Activated T-helper 2 cell treated with anti-CD3 and anti-CD28 coated beads, Interferon-gamma antibody, Interleukin-2, Interleukin-4, amounts not matched to agents 10 μg/mL and 5 μg/mL and 100 μg/mL, durations not matched to agents 14 hours and 24 hours and 36 hours (primary cell): ENCODE measurements around the gene CDKAL1. TPM values are rescaled to one million over a fixed set of nuclear protein-coding genes. Genes with fewer than 3 reads are reported as not detected.
A peak's percentile ranks its signal among the peaks of the same experiment; 100 is the strongest.

ENCODE experiments used
- DNase-seq: peaks from one replicate; pipeline ENCODE4 v3.0.0; 2021; ENCODE audit warnings: low spot score
- H3K27ac Mint-ChIP-seq: one replicate; pipeline ENCODE4 v1.8.0; 2021; ENCODE audit warnings: mixed read lengths
- H3K27me3 Mint-ChIP-seq: one replicate; pipeline ENCODE4 v1.8.0; 2021; ENCODE audit warnings: low read depth, mixed read lengths
- H3K36me3 Mint-ChIP-seq: one replicate; pipeline ENCODE4 v1.8.0; 2021; ENCODE audit warnings: low read depth, mixed read lengths
- H3K4me1 Mint-ChIP-seq: one replicate; pipeline ENCODE4 v1.8.0; 2021; ENCODE audit warnings: low read depth, mixed read lengths
- H3K4me3 Mint-ChIP-seq: one replicate; pipeline ENCODE4 v1.8.0; 2021; ENCODE audit warnings: low read depth, mild to moderate bottlenecking, moderate library complexity, mixed read lengths
- H3K9me3 Mint-ChIP-seq: one replicate; pipeline ENCODE4 v1.8.0; 2021; ENCODE audit warnings: mixed read lengths
- intact Hi-C: fragments of 100-400 bp; cut with micrococcal nuclease; formaldehyde crosslinking; loops from one replicate; pipeline ENCODE4 v1.15.1; 2023
- total RNA-seq: library from RNA; stranded (reverse); gene quantifications from 2 replicates; pipeline ENCODE4 v1.2.3, GENCODE V29; 2022

The CDKAL1 gene
- total RNA-seq, 1 donor from 2014 or later: 31.2 TPM

DNA sequence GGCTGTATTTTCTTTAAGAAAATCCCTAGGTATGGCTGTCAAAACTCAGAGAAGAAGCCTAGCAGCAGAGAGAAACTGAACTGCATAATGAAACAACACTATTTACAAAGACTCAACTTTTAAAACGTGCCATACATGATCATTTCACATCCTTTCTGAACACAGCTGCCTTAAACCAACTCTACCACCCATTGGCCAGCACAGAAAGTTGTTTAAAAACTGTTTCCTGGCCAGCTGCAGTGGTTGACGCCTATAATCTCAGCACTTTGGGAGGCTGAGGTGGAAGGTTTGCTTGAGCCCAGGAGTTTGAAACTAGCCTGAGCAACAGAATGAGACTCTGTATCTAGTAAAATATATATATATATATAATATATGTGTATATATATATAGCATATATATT lies 722.9 kb downstream of the CDKAL1 start:
- Mint-ChIP-seq H3K27me3 (peaks cover 1% of the 10 kb centered on the region), H3K27ac (no peak overlapping the region)
- intact Hi-C loops: no loop called here

DNA sequence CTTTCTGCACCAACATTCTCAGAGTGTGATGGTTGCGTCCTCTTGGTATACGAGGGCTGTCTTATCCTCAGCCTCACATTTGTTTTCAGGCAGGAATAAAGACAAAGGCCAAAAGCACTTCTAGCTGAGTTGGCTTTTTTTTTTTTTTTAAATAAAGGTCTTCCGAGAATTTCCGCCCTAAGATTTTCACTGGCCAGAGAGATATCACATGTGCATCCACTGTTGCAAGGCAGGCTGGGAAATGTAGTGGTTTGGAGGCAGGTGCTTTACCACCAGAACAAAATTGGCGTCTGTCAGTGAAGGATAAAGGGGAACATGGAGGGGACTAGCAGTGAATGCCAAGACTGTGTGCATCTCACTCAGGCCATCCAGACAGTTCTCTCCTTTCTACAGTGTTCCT lies 724.4 kb downstream of the CDKAL1 start:
- H3K9me3 Mint-ChIP-seq: peaks cover 4% of the 10 kb centered on the region
- DNase-seq: no peak
- intact Hi-C loops: no loop called here

More for the DNA sequence above, 722.9 kb downstream of the CDKAL1 start:
- H3K36me3 Mint-ChIP-seq: no peaks in the 10 kb centered on the region
- peaks cover 4% of the 10 kb centered on the region for H3K9me3 Mint-ChIP-seq
- H3K4me1 Mint-ChIP-seq: peaks cover 4% of the 10 kb centered on the region
- H3K4me3 Mint-ChIP-seq: no peak overlapping the region
- no peak for DNase-seq

DNA sequence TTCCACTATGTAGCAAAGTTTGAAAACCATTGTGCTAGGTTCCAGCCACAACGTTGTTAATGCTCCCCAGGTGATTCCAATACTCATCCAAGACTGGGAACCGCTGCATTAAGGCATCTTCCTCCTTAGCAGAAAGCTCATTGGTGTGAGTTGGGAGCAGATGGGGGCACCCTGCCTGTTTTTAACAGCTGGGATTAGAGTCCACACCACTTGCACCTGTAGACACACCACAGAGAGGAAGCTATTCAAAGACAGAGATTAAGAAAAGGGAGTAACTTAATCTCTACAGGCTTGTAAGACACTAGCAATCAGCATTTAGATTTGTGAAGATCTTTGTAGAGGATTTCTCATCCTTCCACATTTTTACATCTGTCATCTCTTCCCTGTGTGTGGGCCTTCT lies 725.4 kb downstream of the CDKAL1 start:
- H3K4me3 Mint-ChIP-seq: no peak overlapping the region
- no peaks in the 10 kb centered on the region for H3K27me3 Mint-ChIP-seq
- peaks cover 4% of the 10 kb centered on the region for H3K9me3 Mint-ChIP-seq
- H3K4me1 Mint-ChIP-seq: peaks cover 14% of the 10 kb centered on the region
- intact Hi-C loops: loop anchor here (10.0 kb wide), 1 partner anchor 715 kb away; no protein-coding TSS in a partner anchor
- DNase-seq: no peak
- no peak overlapping the region for H3K27ac Mint-ChIP-seq
- H3K36me3 Mint-ChIP-seq: no peaks in the 10 kb centered on the region

More for the DNA sequence above, 724.4 kb downstream of the CDKAL1 start:
- Mint-ChIP-seq H3K27ac (no peak overlapping the region), H3K4me3 (no peak overlapping the region), H3K4me1 (peaks cover 4% of the 10 kb centered on the region), H3K36me3 (no peaks in the 10 kb centered on the region), H3K27me3 (no peaks in the 10 kb centered on the region)

DNA sequence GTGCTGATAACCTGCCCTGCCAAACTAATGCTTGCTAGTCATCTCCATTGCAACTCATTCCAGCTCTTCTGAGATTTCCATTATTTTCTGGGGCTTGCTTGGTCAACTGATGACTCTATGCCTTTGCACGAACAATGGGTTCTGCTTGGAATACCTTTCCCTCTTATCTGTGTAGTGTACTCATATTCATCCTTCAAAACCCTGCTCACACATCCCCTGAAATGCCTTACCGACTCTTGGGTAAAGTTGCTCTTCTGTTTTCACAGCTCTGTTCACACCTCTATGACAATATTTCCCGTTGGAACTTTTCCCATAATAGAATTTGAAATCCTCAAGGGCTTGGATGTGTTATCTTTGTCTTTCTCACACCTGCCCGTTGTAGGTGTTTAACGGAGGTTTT lies 728.2 kb downstream of the CDKAL1 start:
- Mint-ChIP-seq H3K4me1 (peaks cover 26% of the 10 kb centered on the region), H3K4me3 (no peak overlapping the region), H3K27ac (no peak overlapping the region), H3K36me3 (no peaks in the 10 kb centered on the region), H3K9me3 (peaks cover 7% of the 10 kb centered on the region), H3K27me3 (no peaks in the 10 kb centered on the region)
- no peak for DNase-seq
- intact Hi-C loops: loop anchor here (10.0 kb wide), 1 partner anchor 718 kb away; no protein-coding TSS in a partner anchor

DNA sequence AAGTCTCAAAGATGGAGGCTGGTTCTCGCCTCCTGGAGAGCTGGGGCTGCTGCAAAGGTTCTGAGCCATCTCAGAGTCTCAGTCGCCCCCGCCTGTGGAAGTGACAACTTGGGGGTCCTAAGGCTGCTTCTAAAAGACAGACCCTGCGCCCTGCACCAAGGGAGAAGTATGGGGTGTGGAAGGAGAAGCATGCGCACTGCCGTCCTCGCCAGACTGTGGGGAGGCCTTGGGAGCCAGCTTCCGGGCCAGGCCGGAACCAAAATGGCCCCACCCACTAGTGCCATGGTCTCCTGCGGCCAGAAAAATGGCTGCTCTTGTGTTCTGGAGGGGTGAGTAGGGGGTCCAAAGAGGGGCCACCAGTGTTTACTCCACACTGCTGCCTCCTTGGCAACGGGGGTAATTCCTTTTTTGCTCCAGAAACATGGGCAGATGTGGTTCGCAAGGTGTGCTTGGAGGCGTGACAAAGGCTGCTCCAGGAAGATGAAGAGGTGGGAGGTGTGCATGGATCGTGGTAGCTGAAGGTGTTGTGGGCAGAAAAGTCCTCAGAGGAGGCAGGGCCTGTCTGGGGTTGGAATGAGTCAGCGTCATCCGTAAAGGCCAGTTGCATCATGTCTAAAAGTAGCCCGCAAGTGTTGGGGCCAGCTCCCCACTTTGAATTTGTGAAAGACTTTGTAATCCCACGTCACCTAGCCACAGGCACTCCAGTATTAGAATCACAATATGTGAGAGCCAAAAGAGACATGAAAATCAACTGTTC lies 729.5 kb downstream of the CDKAL1 start:
- intact Hi-C loops: loop anchor here (1.0 to 10.0 kb wide), 3 partner anchors 175 to 719 kb away; no protein-coding TSS in a partner anchor
- no peak overlapping the region for H3K4me3 Mint-ChIP-seq
- no peak overlapping the region for H3K27ac Mint-ChIP-seq
- no peaks in the 10 kb centered on the region for H3K36me3 Mint-ChIP-seq
- no peaks in the 10 kb centered on the region for H3K27me3 Mint-ChIP-seq
- H3K9me3 Mint-ChIP-seq: peaks cover 7% of the 10 kb centered on the region
- no peak for DNase-seq
- peaks cover 26% of the 10 kb centered on the region for H3K4me1 Mint-ChIP-seq

DNA sequence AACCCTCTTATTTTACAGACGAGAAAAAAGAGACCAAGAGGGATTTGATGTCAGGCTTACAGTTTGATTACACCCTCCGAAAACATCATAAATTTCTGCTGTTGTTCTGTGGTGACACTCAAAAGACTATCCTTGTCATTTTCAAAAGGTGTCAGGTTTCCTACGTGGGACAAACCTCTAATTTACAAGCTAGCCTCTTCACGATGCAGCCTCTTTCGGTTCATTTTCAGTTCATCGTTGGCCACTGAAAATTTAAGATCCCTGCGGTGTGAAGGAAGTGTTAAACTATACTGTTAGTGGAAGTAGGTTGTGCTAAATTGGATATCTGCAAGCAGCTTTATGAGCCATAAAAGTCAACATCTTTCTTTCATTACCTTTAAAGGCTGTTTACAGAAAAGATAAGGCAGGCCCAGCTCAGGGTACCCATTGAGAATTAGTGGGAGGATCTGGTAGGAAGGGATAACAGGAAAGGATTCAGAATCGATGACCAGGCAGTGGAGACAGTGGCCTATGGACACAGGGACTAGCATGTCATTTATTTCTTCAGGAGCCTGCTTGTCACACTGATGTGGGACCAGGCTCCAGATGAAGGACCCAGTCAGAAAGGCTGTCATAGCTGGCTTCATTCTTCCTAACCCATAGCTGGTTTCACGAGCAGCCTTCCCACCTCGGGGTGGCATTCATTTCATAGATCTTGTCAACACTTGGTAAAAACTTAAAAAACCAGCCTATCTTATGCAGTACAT lies 730.2 kb downstream of the CDKAL1 start:
- no peak for DNase-seq
- no peak overlapping the region for H3K4me3 Mint-ChIP-seq
- H3K27me3 Mint-ChIP-seq: no peaks in the 10 kb centered on the region
- no peaks in the 10 kb centered on the region for H3K36me3 Mint-ChIP-seq
- intact Hi-C loops: loop anchor here (1.0 to 10.0 kb wide), 7 partner anchors 52 to 720 kb away; no protein-coding TSS in a partner anchor
- peak overlapping the region; percentile 78 for H3K27ac Mint-ChIP-seq
- peaks cover 26% of the 10 kb centered on the region for H3K4me1 Mint-ChIP-seq
- H3K9me3 Mint-ChIP-seq: peaks cover 7% of the 10 kb centered on the region

DNA sequence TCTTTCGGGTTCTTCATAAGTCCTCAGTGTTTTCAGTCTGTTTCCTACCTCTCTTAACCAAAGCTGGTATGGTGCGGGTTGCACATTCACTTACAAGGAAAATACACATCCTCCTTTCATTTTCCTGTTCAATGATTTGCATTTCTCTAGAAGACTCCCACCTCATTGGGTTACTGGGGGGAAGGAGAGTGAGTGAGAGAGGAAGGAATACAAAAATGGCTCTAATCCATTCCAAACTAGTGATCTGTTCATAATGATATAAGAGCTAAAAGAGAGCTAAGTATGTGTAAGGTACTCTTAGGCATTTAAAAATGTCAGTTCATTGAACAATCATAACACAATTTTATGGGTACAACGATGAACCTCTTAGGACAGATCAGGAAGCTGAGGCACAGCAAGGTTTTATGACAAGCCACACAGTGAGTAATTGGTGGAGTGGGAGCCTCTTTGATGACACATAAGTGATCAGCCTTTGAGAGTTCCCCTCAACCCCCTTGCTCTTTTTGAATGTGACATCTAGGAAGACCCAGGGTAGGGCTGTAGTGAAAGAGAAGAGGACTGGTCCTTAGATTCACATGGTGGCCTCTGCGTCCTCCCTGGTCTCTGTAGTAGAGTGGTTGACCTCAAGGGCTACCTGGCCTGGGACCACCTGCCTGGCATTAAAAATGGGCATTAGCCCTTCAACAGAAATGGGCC lies 730.9 kb downstream of the CDKAL1 start:
- intact Hi-C loops: loop anchor here (1.0 to 10.0 kb wide), 6 partner anchors 53 to 720 kb away; no protein-coding TSS in a partner anchor
- no peak for DNase-seq
- no peak overlapping the region for H3K4me3 Mint-ChIP-seq
- H3K4me1 Mint-ChIP-seq: peaks cover 26% of the 10 kb centered on the region
- H3K27me3 Mint-ChIP-seq: no peaks in the 10 kb centered on the region
- peak overlapping the region; percentile 78 for H3K27ac Mint-ChIP-seq
- H3K36me3 Mint-ChIP-seq: no peaks in the 10 kb centered on the region
- H3K9me3 Mint-ChIP-seq: peaks cover 7% of the 10 kb centered on the region

DNA sequence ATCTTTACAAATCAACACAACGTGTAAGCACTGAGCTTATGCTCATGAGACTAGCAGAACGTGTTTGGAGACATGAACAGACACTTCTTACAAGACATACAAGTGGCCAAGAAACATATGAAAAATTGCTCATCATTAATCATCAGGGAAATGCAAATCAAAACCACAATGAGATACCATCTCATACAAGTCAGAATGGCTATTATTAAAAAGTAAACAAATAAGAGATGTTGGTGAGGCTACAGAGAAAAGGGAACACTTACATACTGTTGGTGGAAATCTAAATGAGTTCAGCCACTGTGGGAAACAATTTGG lies 731.4 kb downstream of the CDKAL1 start:
- H3K27ac Mint-ChIP-seq: peak overlapping the region; percentile 78
- H3K36me3 Mint-ChIP-seq: no peaks in the 10 kb centered on the region
- peaks cover 26% of the 10 kb centered on the region for H3K4me1 Mint-ChIP-seq
- H3K27me3 Mint-ChIP-seq: no peaks in the 10 kb centered on the region
- no peak for DNase-seq
- H3K9me3 Mint-ChIP-seq: peaks cover 7% of the 10 kb centered on the region
- intact Hi-C loops: loop anchor here (1.0 to 10.0 kb wide), 6 partner anchors 53 to 721 kb away; no protein-coding TSS in a partner anchor
- H3K4me3 Mint-ChIP-seq: no peak overlapping the region

DNA sequence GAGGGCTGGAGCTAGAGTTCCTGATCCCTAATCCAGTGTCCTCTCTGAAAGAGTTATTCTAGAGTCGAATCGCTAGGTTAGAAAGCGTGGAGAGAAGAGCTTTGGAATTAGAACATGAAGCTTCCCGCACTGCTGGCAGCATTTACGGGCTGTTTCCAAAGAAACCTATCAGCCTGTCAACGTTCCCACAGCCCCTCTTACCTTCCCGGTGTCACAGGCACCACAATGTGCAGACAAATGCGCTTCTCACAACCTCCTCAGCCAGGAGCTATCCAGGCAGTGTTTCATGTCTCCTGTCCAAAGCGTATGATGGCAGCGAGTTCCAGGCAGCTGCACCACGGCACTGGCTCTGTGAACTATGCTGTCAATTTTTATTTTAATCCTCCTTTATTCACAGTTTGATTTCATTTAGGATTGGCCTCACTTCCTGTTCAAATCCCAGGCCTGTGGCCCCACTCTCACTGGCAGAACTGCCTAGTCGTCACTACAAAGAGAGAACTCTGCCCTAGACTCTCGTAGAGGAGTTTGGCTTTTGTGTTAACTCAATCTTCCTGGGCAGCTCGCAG lies 736.5 kb downstream of the CDKAL1 start:
- no peak for DNase-seq
- H3K4me3 Mint-ChIP-seq: no peak overlapping the region
- intact Hi-C loops: no loop called here

DNA sequence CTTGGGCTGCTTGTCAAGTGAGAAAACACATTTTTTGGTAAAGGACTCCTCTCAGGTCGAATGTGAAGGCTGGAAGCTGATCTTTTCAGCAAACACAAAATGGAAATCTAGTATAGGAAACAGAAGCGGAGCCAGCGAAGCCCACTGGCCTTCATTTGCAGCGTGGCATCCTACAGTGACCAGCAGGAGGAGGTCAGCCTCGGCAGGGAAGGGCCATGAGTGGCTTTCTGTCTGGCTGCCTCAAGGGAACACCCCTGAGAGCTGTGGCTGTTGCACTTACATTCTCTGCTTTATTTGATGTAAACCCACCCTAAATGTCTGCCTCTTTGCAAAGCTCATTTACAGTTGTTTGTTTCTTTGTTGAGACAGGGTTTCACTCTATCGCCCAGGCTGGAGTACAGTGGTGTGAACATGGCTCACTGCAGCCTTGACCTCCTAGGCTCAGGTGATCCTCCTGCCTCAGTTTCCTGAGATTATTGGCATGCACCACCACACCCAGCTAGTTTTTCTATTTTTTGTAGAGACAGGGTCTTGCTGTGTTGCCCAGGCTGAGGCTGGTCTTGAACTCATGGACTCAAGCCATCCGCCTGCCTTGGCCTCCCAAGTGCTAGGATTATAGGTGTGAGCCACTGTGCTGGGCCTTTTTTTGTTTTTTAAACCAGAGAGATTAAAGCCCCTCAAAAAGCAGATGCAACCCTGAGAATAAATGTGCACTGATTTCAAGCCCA lies 737.3 kb downstream of the CDKAL1 start:
- intact Hi-C loops: no loop called here
- Mint-ChIP-seq H3K36me3 (no peaks in the 10 kb centered on the region), H3K9me3 (peaks cover 3% of the 10 kb centered on the region), H3K27ac (no peak overlapping the region), H3K4me1 (no peaks in the 10 kb centered on the region), H3K4me3 (no peak overlapping the region), H3K27me3 (no peaks in the 10 kb centered on the region)
- no peak for DNase-seq

More for the DNA sequence above, 736.5 kb downstream of the CDKAL1 start:
- no peak overlapping the region for H3K27ac Mint-ChIP-seq
- no peaks in the 10 kb centered on the region for H3K27me3 Mint-ChIP-seq
- H3K9me3 Mint-ChIP-seq: peaks cover 6% of the 10 kb centered on the region
- H3K4me1 Mint-ChIP-seq: peaks cover 1% of the 10 kb centered on the region
- no peaks in the 10 kb centered on the region for H3K36me3 Mint-ChIP-seq

DNA sequence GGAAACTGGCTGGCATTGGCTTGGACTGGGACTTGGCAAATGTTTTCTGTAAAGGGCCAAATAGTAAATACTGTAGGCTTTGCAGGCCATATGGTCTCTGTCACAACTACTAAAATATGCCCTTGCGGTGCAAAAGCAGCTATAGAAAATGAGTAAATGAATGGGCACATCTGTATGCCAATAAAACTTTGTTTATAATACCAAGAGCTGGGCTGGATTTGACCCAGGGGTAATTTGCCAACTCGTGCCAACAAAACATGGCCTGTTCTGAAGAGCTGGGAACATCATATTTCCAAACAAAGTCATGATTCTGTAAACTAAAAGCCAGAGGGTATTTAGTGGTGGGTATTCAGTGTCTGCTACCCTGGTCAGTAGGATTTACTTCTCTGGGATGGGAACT lies 739.2 kb downstream of the CDKAL1 start:
- no peak for DNase-seq
- intact Hi-C loops: no loop called here
- H3K36me3 Mint-ChIP-seq: no peaks in the 10 kb centered on the region
- H3K27me3 Mint-ChIP-seq: no peaks in the 10 kb centered on the region
- H3K9me3 Mint-ChIP-seq: peaks cover 3% of the 10 kb centered on the region
- no peaks in the 10 kb centered on the region for H3K4me1 Mint-ChIP-seq
- H3K4me3 Mint-ChIP-seq: no peak overlapping the region
- H3K27ac Mint-ChIP-seq: no peak overlapping the region

DNA sequence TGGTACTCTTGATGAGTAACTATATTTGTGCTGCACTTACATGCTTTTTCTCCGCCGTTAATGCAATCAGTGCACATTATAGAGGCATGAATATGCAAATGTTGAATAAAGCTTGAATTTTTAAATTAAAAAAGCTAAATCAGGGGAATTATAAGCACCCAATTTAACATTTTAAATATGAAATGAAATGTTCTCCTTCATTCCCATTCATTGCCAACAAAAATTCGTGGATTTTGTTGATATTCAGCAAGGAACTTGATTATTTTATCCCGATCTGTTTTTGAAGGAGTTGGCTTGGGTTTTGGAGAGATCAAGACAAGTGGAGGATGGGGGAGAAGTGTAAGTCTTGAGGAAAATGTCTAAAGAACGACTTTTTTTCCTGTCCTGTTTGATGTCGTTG lies 740.6 kb downstream of the CDKAL1 start:
- Mint-ChIP-seq H3K36me3 (no peaks in the 10 kb centered on the region), H3K9me3 (peaks cover 3% of the 10 kb centered on the region), H3K4me3 (no peak overlapping the region), H3K27me3 (no peaks in the 10 kb centered on the region), H3K4me1 (no peaks in the 10 kb centered on the region), H3K27ac (no peak overlapping the region)
- DNase-seq: no peak
- intact Hi-C loops: no loop called here
